GM18873 (cell line): Measurements from ENCODE around the gene U2AF1.
"Not testable (repeated sequence)": the region's sequence is repeated elsewhere in the genome, so short reads cannot be mapped to it uniquely, and the experiment has no call there.

Experiments used
- ATAC-seq: cut with Tn5 transposase; IDR thresholded peaks from one replicate; pipeline ENCODE4 v1.9.1; 2021; ENCODE audit warnings: mild to moderate bottlenecking, moderate library complexity, moderate number of reproducible peaks; ENCODE audit not compliant: unreplicated experiment, low FRiP score

Gene U2AF1, protein sequence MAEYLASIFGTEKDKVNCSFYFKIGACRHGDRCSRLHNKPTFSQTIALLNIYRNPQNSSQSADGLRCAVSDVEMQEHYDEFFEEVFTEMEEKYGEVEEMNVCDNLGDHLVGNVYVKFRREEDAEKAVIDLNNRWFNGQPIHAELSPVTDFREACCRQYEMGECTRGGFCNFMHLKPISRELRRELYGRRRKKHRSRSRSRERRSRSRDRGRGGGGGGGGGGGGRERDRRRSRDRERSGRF

DNA sequence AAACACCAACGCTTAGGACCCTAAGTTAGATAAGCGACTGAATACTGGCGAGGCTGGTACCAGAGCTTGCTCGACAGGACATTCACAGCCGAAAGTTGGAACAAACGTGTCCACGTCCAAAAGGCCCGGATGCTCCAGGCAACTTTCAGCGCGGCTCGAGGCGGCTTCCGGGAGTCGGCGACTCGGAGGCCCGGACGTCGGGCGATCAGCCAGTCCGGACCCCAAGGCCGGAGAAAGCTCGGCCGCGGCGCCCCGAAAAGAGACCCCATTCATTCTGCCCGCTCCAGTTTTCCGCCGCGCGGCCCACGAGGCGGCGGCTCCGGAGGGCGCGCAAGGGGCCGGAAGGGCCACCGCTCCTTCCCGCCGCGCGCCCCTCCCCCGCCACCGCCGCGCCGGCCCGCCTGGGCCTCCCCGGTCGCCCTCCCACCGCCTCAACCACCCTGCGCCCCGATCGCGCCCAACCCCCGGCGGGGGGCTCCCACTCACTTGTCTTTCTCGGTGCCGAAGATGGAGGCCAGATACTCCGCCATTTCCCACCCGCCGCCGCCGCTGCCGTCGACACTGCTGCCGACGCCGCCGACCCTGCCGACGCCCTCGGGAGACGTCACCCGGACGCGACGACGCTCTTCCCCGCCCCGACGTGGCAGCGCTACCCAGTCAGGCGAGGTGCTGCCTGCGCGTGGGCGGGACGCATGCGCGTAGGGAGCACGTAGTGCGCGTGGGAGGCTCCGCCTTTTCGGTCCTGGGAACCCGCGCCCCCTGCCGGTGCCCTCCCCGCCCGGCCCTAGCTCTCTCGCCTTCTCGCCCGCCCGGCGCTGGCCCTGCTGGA lies at the start of gene U2AF1:
TSS of gene U2AF1 (minus strand) at position 606 of the 829 bp plus-strand sequence. CDS start at position 530, 76 bp downstream.
- ATAC-seq: not testable (repeated sequence)

DNA sequence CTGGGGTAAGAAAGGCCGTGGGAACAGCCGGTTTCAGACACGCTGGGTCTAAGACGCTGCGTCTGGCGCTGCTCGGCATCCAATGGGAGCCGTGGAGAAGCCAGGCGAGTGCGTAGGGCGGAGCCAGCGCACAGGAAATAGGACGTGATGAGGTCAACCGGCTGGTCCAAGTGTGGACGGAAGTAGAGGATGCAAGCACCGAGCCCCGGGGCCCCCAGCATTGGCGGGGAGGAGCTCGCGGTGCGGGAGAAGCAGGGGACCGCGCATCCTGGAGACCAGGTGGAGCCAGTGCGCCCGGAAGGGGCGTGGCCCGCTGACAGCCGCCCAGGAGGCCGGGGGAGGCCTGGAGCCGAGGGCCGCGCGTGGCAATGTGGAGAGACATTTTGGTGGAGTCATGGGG lies 46.2 kb upstream of the U2AF1 start:
- not testable (repeated sequence) for ATAC-seq

DNA sequence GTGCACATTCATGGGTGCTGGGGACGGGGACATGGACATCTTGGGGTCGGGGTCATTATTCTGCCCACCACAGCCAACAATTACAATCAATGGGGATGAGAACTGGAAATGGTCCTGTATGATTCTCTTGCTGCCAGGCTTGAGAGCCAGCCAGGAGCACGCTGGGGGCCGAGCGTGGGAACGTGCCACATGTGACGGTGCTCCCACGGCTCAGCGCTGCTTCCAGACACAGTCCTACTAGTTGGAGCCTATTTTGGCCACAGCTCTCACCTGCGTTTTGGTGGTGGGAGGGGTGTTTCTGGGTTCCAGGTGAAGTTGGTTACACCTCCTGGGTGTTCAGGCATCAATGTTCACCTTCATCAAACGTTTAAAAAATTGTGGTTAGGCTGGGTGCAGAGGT lies 42.0 kb upstream of the U2AF1 start:
- not testable (repeated sequence) for ATAC-seq

- ATAC-seq: not testable (repeated sequence)
These were observed 40.6 kb upstream of the U2AF1 start for GRCh38 chr21:43147999-43148398.

- not testable (repeated sequence) for ATAC-seq
These were observed 39.3 kb upstream of the U2AF1 start for GRCh38 chr21:43146637-43147036.

DNA sequence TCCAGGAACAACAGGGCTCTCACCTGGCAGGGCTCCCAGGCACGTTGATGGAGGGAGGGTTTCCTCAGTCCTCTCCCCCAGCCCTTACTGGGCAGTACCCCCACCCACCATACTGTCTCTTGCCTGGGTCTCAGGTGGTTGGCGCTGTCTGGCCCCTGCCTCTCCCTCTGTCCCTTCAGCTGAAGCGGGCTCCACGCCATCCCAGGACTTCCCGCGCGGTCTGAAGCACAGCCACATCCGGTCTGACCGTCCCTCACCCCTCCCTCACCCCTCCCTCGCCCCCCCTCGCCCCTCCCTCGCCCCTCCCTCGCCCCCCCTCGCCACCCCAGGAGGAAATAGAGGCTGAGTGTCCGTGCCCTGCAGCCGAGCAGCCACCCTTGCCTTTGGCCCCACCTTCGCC lies 34.0 kb upstream of the U2AF1 start:
- not testable (repeated sequence) for ATAC-seq

GRCh38 chr21:43138944-43139343 lies 31.6 kb upstream of the U2AF1 start:
- not testable (repeated sequence) for ATAC-seq

DNA sequence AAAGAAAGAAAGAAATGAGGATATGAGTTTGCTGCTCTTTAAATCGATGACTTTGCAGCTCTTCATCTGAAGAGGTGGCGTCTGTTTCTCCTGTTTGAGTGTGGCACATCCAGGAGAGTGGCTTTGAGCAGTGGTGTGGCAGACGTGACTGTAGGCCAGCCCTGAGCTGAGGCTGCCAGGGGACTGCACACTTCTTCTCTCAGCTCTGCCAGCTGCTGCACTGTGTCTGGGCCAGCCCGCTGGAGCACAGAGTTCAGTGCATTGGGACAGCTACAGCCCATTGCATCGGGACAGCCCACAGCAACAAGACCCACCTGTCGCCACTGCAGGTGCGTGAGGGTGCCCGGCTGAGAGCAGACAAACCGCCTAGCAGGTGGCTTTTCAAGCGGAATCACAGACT lies 27.1 kb upstream of the U2AF1 start:
- ATAC-seq: not testable (repeated sequence)

GRCh38 chr21:43130094-43130493 lies 22.7 kb upstream of the U2AF1 start:
- ATAC-seq: not testable (repeated sequence)

- not testable (repeated sequence) for ATAC-seq
These were observed 8.6 kb upstream of the U2AF1 start for GRCh38 chr21:43115956-43116355.

GRCh38 chr21:43114483-43114882 lies 7.1 kb upstream of the U2AF1 start:
- not testable (repeated sequence) for ATAC-seq

DNA sequence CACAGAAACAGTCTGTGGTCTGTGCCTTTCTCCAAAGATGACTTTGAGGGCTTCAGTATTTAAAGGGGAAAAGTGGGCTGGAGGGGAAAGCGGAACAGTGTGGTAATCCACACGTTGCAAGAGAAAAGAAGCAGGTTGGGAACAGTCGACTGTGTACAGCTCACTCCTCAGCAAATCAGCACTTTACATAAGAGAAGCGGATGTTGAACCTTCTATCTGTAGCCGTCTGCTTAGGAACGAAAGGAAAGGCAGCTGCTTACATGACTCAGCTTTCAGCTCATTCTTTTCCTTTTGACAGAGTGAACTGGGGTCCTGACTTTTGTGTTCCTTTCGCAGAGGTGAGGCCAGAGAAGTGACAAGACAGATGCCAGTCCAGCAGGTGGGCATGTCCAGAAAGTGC lies 1.6 kb upstream of the U2AF1 start:
- ATAC-seq: not testable (repeated sequence)

- ATAC-seq: not testable (repeated sequence)
These were observed 807 bp upstream of the U2AF1 start for GRCh38 chr21:43108177-43108576.

- not testable (repeated sequence) for ATAC-seq
These were observed 396 bp upstream of the U2AF1 start for GRCh38 chr21:43107794-43108137.

DNA sequence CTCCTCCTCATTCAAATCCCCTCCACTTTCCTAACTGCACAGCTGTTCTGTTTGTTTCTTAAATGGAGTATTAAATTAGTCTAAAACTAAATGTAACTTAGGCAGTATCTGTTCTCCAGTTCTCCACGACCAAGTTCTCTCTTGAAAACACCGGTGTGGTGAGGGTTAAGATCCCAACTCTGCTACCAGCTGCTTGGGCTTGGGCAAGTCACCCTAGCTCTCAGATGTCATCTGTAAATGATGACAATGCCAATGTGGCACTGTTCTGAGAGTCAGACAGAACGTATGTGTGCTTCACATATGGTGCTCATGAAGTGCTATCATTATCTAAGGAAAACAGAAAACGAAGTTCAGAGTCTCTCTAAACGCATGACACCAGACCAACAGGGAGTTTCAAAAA lies 2.7 kb downstream of the U2AF1 start:
- not testable (repeated sequence) for ATAC-seq

DNA sequence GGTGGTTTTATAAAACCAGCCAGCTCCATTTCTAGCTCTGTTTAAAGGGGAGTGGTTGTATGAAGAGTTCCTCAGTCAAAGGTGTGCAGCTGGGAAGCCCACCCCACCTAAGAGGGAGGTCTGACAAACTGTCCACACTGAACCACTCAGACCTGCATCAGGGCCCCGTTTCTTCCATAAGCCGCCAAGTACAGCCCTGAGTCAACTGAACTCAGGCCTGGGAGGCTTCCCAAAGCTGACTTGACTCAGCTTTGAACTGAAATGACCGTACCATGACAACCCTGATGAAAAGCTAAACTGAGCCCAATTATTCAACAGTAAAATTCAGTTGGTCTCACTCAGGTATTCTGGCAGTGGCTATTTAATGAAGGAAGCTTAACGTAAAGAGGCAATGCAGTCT lies 5.1 kb downstream of the U2AF1 start:
- not testable (repeated sequence) for ATAC-seq

DNA sequence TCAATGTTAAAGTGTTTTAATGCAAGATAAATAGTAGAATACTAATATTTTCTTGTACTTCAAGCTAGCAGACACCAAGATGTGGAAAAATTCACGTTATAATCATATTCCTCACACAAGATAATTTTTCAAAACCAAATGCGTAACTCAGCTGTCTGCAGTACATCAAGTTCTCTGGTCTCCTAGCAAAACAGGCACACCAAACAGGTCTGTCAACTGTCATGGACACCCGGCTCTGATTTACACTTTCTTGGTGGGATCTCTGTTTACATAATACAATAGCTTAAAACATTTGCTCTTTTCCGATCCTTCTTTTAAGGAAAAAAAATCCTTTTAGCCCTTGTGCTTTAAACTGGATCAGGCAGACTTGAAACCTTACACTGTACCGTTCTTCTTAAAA lies 5.7 kb downstream of the U2AF1 start:
- not testable (repeated sequence) for ATAC-seq

DNA sequence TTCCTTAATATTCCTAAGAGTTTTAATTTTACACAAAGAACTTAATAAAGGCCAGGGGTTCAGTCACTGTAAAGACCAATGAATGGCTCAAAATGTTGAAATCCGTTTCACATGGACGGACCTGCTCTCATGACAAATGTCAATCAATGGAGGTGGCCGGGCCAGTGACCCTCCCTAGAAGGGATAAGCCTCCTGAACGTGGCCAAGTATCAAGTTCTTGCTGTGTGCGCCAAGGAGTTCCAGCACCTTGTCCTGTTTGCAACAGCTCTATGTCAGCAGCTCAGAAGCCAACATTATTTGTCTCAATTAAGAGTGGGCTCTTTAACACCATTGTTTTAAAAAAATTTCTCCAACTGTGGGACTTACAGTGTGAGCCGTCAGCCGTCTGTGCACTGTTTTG lies 6.4 kb downstream of the U2AF1 start:
- ATAC-seq: not testable (repeated sequence)

GRCh38 chr21:43091979-43092614 lies 15.3 kb downstream of the U2AF1 start:
- not testable (repeated sequence) for ATAC-seq

DNA sequence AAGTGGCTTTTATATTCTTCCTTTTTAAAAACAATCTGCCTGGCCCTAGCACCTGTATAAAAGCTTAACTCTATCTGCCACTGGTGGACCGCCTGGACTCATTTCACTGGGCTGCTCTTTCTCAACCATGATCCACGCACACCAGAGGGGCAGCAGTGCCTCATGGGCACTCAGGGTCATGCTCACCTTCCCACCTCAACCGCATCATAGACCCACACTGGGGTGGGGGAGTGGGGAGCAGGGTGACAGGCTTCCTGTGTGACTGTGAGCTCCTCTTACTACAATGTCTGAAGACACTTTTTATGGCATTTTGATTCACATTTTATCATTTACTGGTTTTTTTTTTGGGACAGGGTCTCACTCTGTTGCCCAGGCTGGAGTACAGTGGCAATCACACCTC lies 16.4 kb downstream of the U2AF1 start:
- ATAC-seq: not testable (repeated sequence)

- not testable (repeated sequence) for ATAC-seq
These were observed 17.9 kb downstream of the U2AF1 start for GRCh38 chr21:43089463-43089862.
